Rectal smooth muscle tissue (tissue), 1 donor: ENCODE data around the gene DSCAML1.

Experiments used
- H3K27ac ChIP-seq: one replicate; pipeline ENCODE4 v1.7.0; 2013; ENCODE audit warnings: low read depth, low read length, inconsistent platforms
- H3K27me3 ChIP-seq: one replicate; pipeline ENCODE4 v1.7.0; 2013; ENCODE audit warnings: low read length; ENCODE audit not compliant: control insufficient read depth, insufficient read depth
- H3K36me3 ChIP-seq: one replicate; pipeline ENCODE4 v1.7.0; 2013; ENCODE audit warnings: low read length; ENCODE audit not compliant: control insufficient read depth, insufficient read depth
- H3K4me1 ChIP-seq: one replicate; pipeline ENCODE4 v1.7.0; 2013; ENCODE audit warnings: low read length; ENCODE audit not compliant: control insufficient read depth, insufficient read depth
- H3K4me3 ChIP-seq: one replicate; pipeline ENCODE4 v1.7.0; 2013; ENCODE audit warnings: low read length
- H3K9ac ChIP-seq: one replicate; pipeline ENCODE4 v1.7.0; 2013; ENCODE audit warnings: low read length

Gene DSCAML1

GRCh38 chr11:117750916-117751662 is 45.9 kb downstream of the DSCAML1 start:
- Histone ChIP-seq H3K4me3 (no peak overlapping the region), H3K4me1 (no peaks in the 10 kb centered on the region), H3K9ac (no peak overlapping the region), H3K27ac (no peak overlapping the region), H3K36me3 (no peaks in the 10 kb centered on the region), H3K27me3 (no peaks in the 10 kb centered on the region)

- H3K36me3 ChIP-seq, result no peaks in the 10 kb centered on the region
- H3K27me3 ChIP-seq, result no peaks in the 10 kb centered on the region
- no peaks in the 10 kb centered on the region for H3K4me1 ChIP-seq
- H3K27ac ChIP-seq, result no peak overlapping the region
- no peak overlapping the region for H3K4me3 ChIP-seq
- H3K9ac ChIP-seq, result no peak overlapping the region
These were observed 46.7 kb downstream of the DSCAML1 start for GRCh38 chr11:117750357-117750756.

- no peak overlapping the region for H3K4me3 ChIP-seq
- no peaks in the 10 kb centered on the region for H3K27me3 ChIP-seq
- H3K36me3 ChIP-seq, result no peaks in the 10 kb centered on the region
- H3K4me1 ChIP-seq, result no peaks in the 10 kb centered on the region
- H3K9ac ChIP-seq, result no peak overlapping the region
- no peak overlapping the region for H3K27ac ChIP-seq
These were observed 47.5 kb downstream of the DSCAML1 start for GRCh38 chr11:117749541-117749910.

- no peaks in the 10 kb centered on the region for H3K27me3 ChIP-seq
- no peak overlapping the region for H3K27ac ChIP-seq
- H3K36me3 ChIP-seq, result no peaks in the 10 kb centered on the region
- no peak overlapping the region for H3K9ac ChIP-seq
- H3K4me1 ChIP-seq, result no peaks in the 10 kb centered on the region
- H3K4me3 ChIP-seq, result no peak overlapping the region
These were observed 48.1 kb downstream of the DSCAML1 start for GRCh38 chr11:117748771-117749540.

- no peaks in the 10 kb centered on the region for H3K27me3 ChIP-seq
- no peaks in the 10 kb centered on the region for H3K36me3 ChIP-seq
- no peaks in the 10 kb centered on the region for H3K4me1 ChIP-seq
- H3K27ac ChIP-seq, result no peak overlapping the region
- H3K4me3 ChIP-seq, result no peak overlapping the region
- H3K9ac ChIP-seq, result no peak overlapping the region
These were observed 49.1 kb downstream of the DSCAML1 start for GRCh38 chr11:117747892-117748291.

GRCh38 chr11:117745346-117745745 is 51.7 kb downstream of the DSCAML1 start:
- H3K4me3 ChIP-seq, result no peak overlapping the region
- no peak overlapping the region for H3K27ac ChIP-seq
- no peak overlapping the region for H3K9ac ChIP-seq
- no peaks in the 10 kb centered on the region for H3K36me3 ChIP-seq
- no peaks in the 10 kb centered on the region for H3K27me3 ChIP-seq
- H3K4me1 ChIP-seq, result no peaks in the 10 kb centered on the region

- Histone ChIP-seq H3K36me3 (no peaks in the 10 kb centered on the region), H3K4me3 (no peak overlapping the region), H3K9ac (no peak overlapping the region), H3K4me1 (no peaks in the 10 kb centered on the region), H3K27ac (no peak overlapping the region), H3K27me3 (no peaks in the 10 kb centered on the region)
These were observed 52.4 kb downstream of the DSCAML1 start for GRCh38 chr11:117744471-117745150.

GRCh38 chr11:117743121-117743815 is 53.7 kb downstream of the DSCAML1 start:
- H3K27me3 ChIP-seq, result no peaks in the 10 kb centered on the region
- no peak overlapping the region for H3K4me3 ChIP-seq
- no peaks in the 10 kb centered on the region for H3K4me1 ChIP-seq
- no peak overlapping the region for H3K27ac ChIP-seq
- H3K36me3 ChIP-seq, result no peaks in the 10 kb centered on the region
- no peak overlapping the region for H3K9ac ChIP-seq

- H3K9ac ChIP-seq, result no peak overlapping the region
- no peaks in the 10 kb centered on the region for H3K36me3 ChIP-seq
- no peaks in the 10 kb centered on the region for H3K4me1 ChIP-seq
- no peak overlapping the region for H3K27ac ChIP-seq
- no peaks in the 10 kb centered on the region for H3K27me3 ChIP-seq
- H3K4me3 ChIP-seq, result no peak overlapping the region
These were observed 58.6 kb downstream of the DSCAML1 start for GRCh38 chr11:117738246-117738957.

- Histone ChIP-seq H3K4me1 (no peaks in the 10 kb centered on the region), H3K27me3 (no peaks in the 10 kb centered on the region), H3K9ac (no peak overlapping the region), H3K4me3 (no peak overlapping the region), H3K27ac (no peak overlapping the region), H3K36me3 (no peaks in the 10 kb centered on the region)
These were observed 61.6 kb downstream of the DSCAML1 start for GRCh38 chr11:117735350-117735977.

- Histone ChIP-seq H3K4me1 (no peaks in the 10 kb centered on the region), H3K27ac (no peak overlapping the region), H3K4me3 (no peak overlapping the region), H3K27me3 (no peaks in the 10 kb centered on the region), H3K9ac (no peak overlapping the region), H3K36me3 (no peaks in the 10 kb centered on the region)
These were observed 62.4 kb downstream of the DSCAML1 start for GRCh38 chr11:117734601-117735024.
